Forelimb muscle (tissue), 1 donor: Measurements from ENCODE around the gene GPC2. TPM values are rescaled to one million over a fixed set of nuclear protein-coding genes. Genes with fewer than 3 reads are reported as not detected.

Source experiments
- DNase-seq: peaks from one replicate; pipeline ENCODE4 v3.0.0-alpha.2; 2013; ENCODE audit warnings: low read depth
- polyA plus RNA-seq: library from polyadenylated mRNA; unstranded; fragments of 120-200 nt; gene quantifications from one replicate; pipeline ENCODE4 v1.2.1, GENCODE V29; 2013; ENCODE audit not compliant: insufficient read length

The GPC2 gene
- polyA plus RNA-seq, 1 donor = 6.3 TPM

GRCh38 chr7:100122568-100122967, 54.6 kb downstream of the GPC2 start:
- DNase-seq = no peak

GRCh38 chr7:100122067-100122466, 55.1 kb downstream of the GPC2 start:
- DNase-seq = no peak

GRCh38 chr7:100120733-100121036, 56.5 kb downstream of the GPC2 start:
- DNase-seq = no peak

GRCh38 chr7:100119970-100120732, 57.0 kb downstream of the GPC2 start:
- DNase-seq = peak; percentile 44

Other genes with a start within 250 kb of the GPC2 start
- gene GJC3, start 247.8 kb downstream of the GPC2 start, polyA plus RNA-seq = 0.32 TPM
- gene AZGP1, start 201.3 kb downstream of the GPC2 start, polyA plus RNA-seq = 13.2 TPM
- gene ZKSCAN1, start 161.8 kb downstream of the GPC2 start, polyA plus RNA-seq = 37.6 TPM
- 11.5 TPM for gene ZSCAN21, start 127.6 kb downstream of the GPC2 start, polyA plus RNA-seq
- gene ZNF3, start 95.7 kb downstream of the GPC2 start, polyA plus RNA-seq = 27.2 TPM
- 78.2 TPM for gene COPS6, start 88.4 kb downstream of the GPC2 start, polyA plus RNA-seq
- 62.4 TPM for gene MCM7, start 76.0 kb downstream of the GPC2 start, polyA plus RNA-seq
- 22.0 TPM for gene AP4M1, start 75.7 kb downstream of the GPC2 start, polyA plus RNA-seq
- 35.3 TPM for gene TAF6, start 58.0 kb downstream of the GPC2 start, polyA plus RNA-seq
- gene CNPY4, start 57.7 kb downstream of the GPC2 start, polyA plus RNA-seq = 33.8 TPM
- gene MBLAC1, start 50.4 kb downstream of the GPC2 start, polyA plus RNA-seq = 1.5 TPM
- gene LAMTOR4, start 28.5 kb downstream of the GPC2 start, polyA plus RNA-seq = 54.1 TPM
- gene TRAPPC14, start 18.7 kb downstream of the GPC2 start, polyA plus RNA-seq = 13.0 TPM
- gene GAL3ST4, start 8.8 kb downstream of the GPC2 start, polyA plus RNA-seq = 9.2 TPM
- gene STAG3, start 537 bp upstream of the GPC2 start, polyA plus RNA-seq = 21.2 TPM
- 9.1 TPM for gene PVRIG, start 42.6 kb upstream of the GPC2 start, polyA plus RNA-seq
- 5.7 TPM for gene SPDYE3, start 130.3 kb upstream of the GPC2 start, polyA plus RNA-seq
- gene PILRB, start 180.7 kb upstream of the GPC2 start, polyA plus RNA-seq = 20.7 TPM
- gene PILRA, start 196.1 kb upstream of the GPC2 start, polyA plus RNA-seq = 2.6 TPM